Gastrocnemius medialis (tissue), 4 donors: ENCODE results near the gene TMX1.

Experiments used
- POLR2A ChIP-seq, 2 donors: fragments of 450-650 bp; IDR thresholded peaks; one replicate each; pipeline ENCODE4 v1.6.1; 2017; ENCODE audit warnings: antibody characterized with exemption in 2 of 2, mild to moderate bottlenecking in 2 of 2, moderate library complexity in 2 of 2
- TF ChIP-seq, protein P1 (sequence below), 5 experiments: fragments of 450-650 bp in 3 of 5; fragments of 200-600 bp in 2 of 5; sonication (generic) in 2 of 5; IDR thresholded peaks in 4 of 5; conservative IDR thresholded peaks in 1 of 5; 1 replicate in 4 of 5; 2 replicates in 1 of 5; pipeline ENCODE4 v1.5.1; 2016 to 2019; ENCODE audit warnings: antibody characterized with exemption in 5 of 5, mild to moderate bottlenecking in 3 of 5, moderate library complexity in 3 of 5

GRCh38 chr14:51219473-51220448 is 20.3 kb upstream of the TMX1 start:
- TF ChIP-seq, protein P1, sequence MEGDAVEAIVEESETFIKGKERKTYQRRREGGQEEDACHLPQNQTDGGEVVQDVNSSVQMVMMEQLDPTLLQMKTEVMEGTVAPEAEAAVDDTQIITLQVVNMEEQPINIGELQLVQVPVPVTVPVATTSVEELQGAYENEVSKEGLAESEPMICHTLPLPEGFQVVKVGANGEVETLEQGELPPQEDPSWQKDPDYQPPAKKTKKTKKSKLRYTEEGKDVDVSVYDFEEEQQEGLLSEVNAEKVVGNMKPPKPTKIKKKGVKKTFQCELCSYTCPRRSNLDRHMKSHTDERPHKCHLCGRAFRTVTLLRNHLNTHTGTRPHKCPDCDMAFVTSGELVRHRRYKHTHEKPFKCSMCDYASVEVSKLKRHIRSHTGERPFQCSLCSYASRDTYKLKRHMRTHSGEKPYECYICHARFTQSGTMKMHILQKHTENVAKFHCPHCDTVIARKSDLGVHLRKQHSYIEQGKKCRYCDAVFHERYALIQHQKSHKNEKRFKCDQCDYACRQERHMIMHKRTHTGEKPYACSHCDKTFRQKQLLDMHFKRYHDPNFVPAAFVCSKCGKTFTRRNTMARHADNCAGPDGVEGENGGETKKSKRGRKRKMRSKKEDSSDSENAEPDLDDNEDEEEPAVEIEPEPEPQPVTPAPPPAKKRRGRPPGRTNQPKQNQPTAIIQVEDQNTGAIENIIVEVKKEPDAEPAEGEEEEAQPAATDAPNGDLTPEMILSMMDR (IDR thresholded peaks at IDR 0.05 in 4 of 5, conservative IDR thresholded peaks at IDR 0.05 in 1 of 5): peak; percentile 19 to 64 (median 55)
- TF ChIP-seq POLR2A (IDR thresholded peaks at IDR 0.05): no peak
